GM18909 (cell line): ENCODE results near the gene AWAT2.

Experiments used
- ATAC-seq: cut with Tn5 transposase; IDR thresholded peaks from one replicate; pipeline ENCODE4 v1.9.1; 2021; ENCODE audit warnings: mild to moderate bottlenecking; ENCODE audit not compliant: unreplicated experiment, poor library complexity

The AWAT2 gene, protein sequence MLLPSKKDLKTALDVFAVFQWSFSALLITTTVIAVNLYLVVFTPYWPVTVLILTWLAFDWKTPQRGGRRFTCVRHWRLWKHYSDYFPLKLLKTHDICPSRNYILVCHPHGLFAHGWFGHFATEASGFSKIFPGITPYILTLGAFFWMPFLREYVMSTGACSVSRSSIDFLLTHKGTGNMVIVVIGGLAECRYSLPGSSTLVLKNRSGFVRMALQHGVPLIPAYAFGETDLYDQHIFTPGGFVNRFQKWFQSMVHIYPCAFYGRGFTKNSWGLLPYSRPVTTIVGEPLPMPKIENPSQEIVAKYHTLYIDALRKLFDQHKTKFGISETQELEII

GRCh38 chrX:70049925-70050324, at the start of gene AWAT2:
AWAT2 (minus strand) TSS chrX:70049938; CDS start chrX:70049932, 6 bp downstream.
- no peak for ATAC-seq

GRCh38 chrX:70096052-70096451, 46.3 kb upstream of the AWAT2 start:
- ATAC-seq, result no peak

DNA sequence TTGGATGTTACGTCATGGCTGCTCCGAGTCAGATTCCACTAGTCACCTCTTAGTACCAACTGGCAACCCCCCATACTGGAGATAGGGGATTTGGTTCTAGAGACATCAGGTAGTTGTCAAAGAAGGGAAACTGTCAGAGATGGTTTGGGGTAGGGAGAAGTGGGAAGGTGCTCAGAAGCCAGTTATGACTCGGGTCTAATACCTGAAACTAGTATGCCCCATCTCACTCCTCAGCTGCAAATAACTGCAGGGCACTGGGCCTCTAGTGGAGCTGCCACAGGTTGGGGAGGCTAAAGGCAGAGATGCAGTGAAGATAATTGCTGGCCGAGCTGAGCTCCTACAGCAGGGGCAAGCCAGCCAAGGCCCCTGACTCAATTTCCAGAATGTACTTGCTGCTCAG, 42.5 kb upstream of the AWAT2 start:
- no peak for ATAC-seq

DNA sequence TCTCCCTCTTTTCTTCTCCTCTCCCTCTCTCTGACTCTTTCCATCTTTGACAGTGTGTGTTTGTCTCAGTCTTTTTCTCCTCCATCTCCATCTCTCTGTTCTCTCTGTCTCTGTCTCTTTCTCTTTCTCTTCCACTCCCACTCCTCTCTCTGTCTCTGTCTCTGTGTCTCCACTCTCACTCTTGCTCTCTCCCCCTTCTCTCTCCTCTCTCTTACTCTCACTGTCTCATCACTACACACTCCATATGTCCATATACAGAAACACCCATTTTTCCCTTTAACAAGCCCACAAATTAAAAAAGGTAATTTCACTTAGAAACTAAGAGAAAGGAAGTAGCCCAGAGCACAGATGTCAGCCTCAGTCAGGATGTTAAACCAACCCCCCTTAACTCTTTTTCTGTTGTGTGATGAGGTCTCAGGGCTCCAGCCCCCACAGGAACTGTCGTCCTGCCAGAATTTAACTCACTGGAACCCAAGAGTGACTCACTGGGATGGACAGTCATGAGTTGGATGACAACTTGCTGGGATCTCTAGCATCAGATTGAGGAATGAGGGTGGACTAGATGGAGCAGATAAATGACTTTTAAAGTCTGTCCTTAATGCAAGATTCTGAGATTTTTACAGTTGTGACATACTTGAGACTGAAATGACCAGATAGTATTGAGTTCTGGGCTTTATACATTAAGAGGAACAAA, 40.0 kb upstream of the AWAT2 start:
- no peak for ATAC-seq

GRCh38 chrX:70088751-70089150, 39.0 kb upstream of the AWAT2 start:
- no peak for ATAC-seq

- no peak for ATAC-seq
Observed at GRCh38 chrX:70087857-70088630, 38.3 kb upstream of the AWAT2 start.

GRCh38 chrX:70084592-70085240, 35.0 kb upstream of the AWAT2 start:
- ATAC-seq, result no peak

DNA sequence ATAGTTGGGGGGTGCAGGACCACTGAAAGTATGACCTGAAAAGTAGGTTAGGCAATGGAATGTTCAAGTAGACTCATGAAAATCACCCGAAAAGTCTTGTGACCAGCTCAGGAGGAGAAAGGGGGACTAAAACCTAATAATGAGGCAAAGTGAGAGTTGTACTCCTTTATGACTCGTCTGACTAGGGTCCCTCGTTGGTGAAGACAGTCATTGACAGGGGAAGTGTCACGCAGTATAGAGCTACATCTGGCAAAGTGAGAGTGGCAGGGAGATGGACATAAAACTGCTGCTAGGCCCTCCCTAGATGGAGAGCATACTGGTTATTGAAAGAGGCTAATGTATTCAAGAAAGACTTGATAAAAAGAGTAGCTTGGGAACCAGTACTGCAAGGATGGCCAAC, 33.0 kb upstream of the AWAT2 start:
- ATAC-seq, result no peak

DNA sequence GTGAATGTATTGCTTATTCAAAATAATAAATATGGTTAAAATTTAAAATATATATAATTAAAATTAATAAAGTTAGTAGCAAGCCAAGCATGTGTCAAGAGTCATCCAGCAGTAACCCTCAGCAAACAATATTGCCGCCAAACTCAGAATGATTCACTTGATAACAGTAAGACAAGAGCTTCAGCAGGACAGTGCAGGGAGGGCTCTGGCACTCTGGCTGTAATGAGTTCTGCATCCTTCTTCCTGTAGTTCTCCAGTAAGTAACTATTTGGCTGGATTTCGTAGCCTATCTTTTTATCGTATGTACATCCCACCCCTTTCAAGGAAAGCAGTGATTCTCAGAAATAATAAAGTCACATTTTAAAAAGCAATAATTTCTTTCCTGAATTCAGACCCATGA, 30.1 kb upstream of the AWAT2 start:
- ATAC-seq, result no peak

DNA sequence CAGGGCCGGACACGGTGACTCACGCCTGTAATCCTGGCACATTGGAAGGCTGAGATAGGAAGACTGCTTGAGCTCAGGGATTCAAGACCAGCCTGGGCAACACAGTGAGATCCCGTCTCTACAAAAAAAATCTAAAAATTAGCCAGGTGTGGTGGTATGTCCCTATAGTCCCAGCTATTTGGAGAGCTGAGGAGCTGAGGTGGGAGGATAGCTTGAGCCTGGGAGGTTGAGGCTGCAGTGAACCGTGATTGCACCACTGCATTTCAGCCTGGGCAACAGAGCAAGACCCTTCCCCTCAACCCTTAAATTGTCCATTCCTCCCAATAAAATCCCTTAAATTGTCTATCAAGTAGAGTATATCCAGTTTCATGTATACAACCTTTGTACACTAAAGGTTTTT, 29.6 kb upstream of the AWAT2 start:
- ATAC-seq, result no peak

- ATAC-seq, result no peak
Observed at GRCh38 chrX:70066646-70067045, 16.9 kb upstream of the AWAT2 start.

DNA sequence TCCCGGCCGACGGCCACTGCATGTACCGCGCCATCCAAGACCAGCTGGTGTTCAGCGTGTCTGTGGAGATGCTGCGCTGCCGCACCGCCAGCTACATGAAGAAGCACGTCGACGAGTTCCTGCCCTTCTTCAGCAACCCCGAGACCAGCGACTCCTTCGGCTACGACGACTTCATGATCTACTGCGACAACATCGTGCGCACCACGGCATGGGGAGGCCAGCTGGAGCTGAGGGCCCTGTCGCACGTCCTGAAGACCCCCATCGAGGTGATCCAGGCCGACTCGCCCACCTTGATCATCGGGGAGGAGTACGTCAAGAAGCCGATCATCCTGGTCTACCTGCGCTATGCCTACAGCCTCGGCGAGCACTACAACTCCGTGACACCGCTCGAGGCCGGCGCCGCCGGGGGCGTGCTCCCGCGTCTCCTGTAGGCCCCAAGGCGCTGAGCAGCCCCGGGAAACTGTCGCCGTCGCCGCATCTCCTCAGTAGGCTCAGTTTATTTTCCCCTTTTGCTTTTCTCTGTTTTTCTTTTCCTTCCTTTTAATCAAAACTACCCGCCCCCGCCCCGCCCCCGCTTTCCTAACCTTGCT, 13.3 kb upstream of the AWAT2 start:
- ATAC-seq, result no peak

- no peak for ATAC-seq
Observed at GRCh38 chrX:70062076-70062475, 12.3 kb upstream of the AWAT2 start, which contains the start of gene OTUD6A. OTUD6A (plus strand) TSS chrX:70062457; CDS start chrX:70062525, 68 bp downstream.

GRCh38 chrX:70054391-70054790, 4.7 kb upstream of the AWAT2 start:
- ATAC-seq, result no peak

DNA sequence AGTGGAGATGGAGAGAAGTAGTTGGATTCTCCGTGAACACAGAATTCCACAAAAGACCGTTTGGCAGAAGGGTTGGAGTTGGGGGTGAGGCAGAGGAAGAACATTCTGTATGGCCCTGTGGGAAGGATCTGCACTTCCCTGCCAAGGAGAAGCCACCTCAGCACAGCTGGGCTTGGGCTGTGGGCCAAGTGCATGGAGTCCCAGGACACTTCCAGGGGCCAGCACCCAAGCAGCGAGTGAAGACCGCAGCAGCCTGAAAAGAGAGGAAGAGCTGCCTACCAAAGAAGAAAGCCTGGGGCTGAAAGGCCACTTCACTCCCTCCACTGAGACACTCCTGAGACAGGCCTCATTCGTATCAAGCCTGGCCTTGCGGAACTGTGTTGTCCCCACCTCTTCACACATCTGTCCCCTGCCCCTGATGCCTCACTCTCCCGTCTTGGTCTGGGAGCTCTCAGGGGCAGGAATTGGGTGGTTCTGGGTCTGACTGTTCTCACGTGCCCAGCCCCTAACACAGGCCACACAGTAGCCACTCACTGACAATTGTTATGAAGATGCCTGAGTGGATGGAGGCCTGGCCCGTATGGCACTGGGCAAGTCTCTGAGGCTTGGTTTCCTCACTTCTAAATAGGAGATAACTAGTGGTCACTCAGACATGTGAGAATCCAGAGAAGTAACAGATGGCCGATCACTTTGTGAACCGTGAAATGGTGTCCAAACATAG, 3.3 kb upstream of the AWAT2 start:
- no peak for ATAC-seq

DNA sequence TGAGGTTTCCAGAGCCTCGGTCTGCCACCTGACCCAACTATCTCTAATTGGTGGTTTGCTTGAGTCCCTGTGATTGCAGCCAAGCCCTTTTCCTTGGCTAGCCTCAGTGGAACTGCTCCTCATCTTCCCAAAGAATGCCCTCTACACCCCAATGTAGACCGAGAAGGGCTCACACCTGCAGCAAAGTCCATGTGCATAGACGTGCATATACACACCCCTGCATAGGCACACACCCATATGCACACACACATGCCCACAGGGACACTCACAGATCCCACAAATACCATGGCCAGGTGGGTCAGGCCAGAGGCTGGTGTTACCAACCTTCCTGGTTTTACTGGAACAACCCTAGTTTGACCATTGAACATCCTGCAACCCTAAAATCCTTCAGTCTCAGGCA, 332 bp downstream of the AWAT2 start:
- no peak for ATAC-seq

GRCh38 chrX:70046978-70047377, 2.8 kb downstream of the AWAT2 start:
- no peak for ATAC-seq

DNA sequence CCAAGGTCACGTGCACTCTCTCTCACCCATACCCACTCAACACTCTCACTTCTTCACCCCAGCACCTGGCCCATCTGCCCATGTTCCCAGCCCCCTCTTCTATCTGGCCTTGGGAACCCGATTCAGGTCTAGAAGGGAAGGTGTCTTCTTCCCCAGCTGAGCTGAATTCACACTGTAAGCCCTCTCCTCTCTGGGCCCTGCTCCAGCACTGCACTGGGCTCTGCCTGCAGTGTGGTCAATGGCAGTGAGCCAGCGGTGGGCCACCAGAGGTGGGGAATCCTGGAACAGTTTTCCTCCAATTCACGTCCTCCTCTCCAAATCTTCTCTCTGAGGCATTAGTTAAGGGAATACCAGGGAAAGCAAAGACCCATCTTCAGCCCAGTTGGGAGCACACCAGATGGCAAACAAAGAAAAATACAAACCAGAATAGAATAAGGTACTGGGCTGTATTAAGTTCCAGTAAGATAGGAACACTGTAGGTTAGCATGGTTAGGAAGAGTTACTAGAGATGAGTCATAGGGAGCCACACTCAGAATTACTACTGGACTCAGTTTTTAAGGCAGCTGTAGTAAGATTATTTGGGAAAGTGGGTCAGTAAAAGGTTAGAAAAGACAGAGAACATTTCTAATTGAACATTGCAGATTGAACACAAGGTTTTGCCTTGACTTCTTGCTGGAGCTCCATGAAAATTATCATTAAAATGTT, 5.0 kb downstream of the AWAT2 start:
- no peak for ATAC-seq

GRCh38 chrX:70043685-70044084, 6.1 kb downstream of the AWAT2 start:
- ATAC-seq, result no peak
